Activated CD4-positive, alpha-beta T cell treated with anti-CD3 and anti-CD28 coated beads, Interleukin-2, amount 10 ng/mL, durations not matched to agents 7 days and 5 days (primary cell): ENCODE results near the gene EYA4. TPM values are rescaled to one million over a fixed set of nuclear protein-coding genes. Genes with fewer than 3 reads are reported as not detected.

Experiments
- CTCF ChIA-PET: fragments of 350-600 bp; sonication (Branson Sonifier 250); formaldehyde crosslinking; loops from one replicate; lab custom pipeline; 2021; ENCODE audit warnings: antibody characterized with exemption; lab: Charles Lee
- POLR2A ChIA-PET: fragments of 350-600 bp; sonication (Branson Sonifier 250); formaldehyde crosslinking; loops from one replicate; lab custom pipeline; 2021; ENCODE audit warnings: antibody characterized with exemption; lab: Charles Lee
- DNase-seq: peaks from one replicate; pipeline ENCODE4 v3.0.0-alpha.2; 2020
- H3K27ac Mint-ChIP-seq: one replicate; pipeline ENCODE4 v1.8.0; 2021; ENCODE audit warnings: mild to moderate bottlenecking, moderate library complexity, mixed read lengths
- H3K27me3 Mint-ChIP-seq: one replicate; pipeline ENCODE4 v1.8.0; 2021; ENCODE audit warnings: mixed read lengths
- H3K36me3 Mint-ChIP-seq: one replicate; pipeline ENCODE4 v1.8.0; 2021; ENCODE audit warnings: low read depth, mixed read lengths
- H3K4me1 Mint-ChIP-seq: one replicate; pipeline ENCODE4 v1.8.0; 2021; ENCODE audit warnings: mixed read lengths
- H3K4me3 Mint-ChIP-seq: one replicate; pipeline ENCODE4 v1.8.0; 2021; ENCODE audit warnings: mild to moderate bottlenecking, moderate library complexity, mixed read lengths
- H3K9me3 Mint-ChIP-seq: one replicate; pipeline ENCODE4 v1.8.0; 2021; ENCODE audit warnings: mixed read lengths
- total RNA-seq, 2 experiments: library from RNA; stranded (reverse); gene quantifications; one replicate each; pipeline ENCODE4 v1.2.3, GENCODE V29; 2021

Gene EYA4
- total RNA-seq, 2 experiments from 2014 or later, result not detected

- no peak overlapping the region for H3K4me3 Mint-ChIP-seq
- no peaks in the 10 kb centered on the region for H3K27me3 Mint-ChIP-seq
- ChIA-PET CTCF (no interaction called here), POLR2A (no interaction called here)
- H3K9me3 Mint-ChIP-seq, result no peaks in the 10 kb centered on the region
- no peaks in the 10 kb centered on the region for H3K36me3 Mint-ChIP-seq
- no peak for DNase-seq
- H3K27ac Mint-ChIP-seq, result no peak overlapping the region
- H3K4me1 Mint-ChIP-seq, result no peaks in the 10 kb centered on the region
Observed at GRCh38 chr6:133314947-133315346, 73.8 kb downstream of the EYA4 start.

GRCh38 chr6:133315811-133316210 lies 74.7 kb downstream of the EYA4 start:
- H3K27me3 Mint-ChIP-seq, result no peaks in the 10 kb centered on the region
- ChIA-PET POLR2A (no interaction called here), CTCF (no interaction called here)
- no peaks in the 10 kb centered on the region for H3K9me3 Mint-ChIP-seq
- no peaks in the 10 kb centered on the region for H3K36me3 Mint-ChIP-seq
- H3K4me1 Mint-ChIP-seq, result no peaks in the 10 kb centered on the region
- no peak overlapping the region for H3K4me3 Mint-ChIP-seq
- H3K27ac Mint-ChIP-seq, result no peak overlapping the region
- DNase-seq, result no peak

GRCh38 chr6:133317704-133318103 lies 76.5 kb downstream of the EYA4 start:
- DNase-seq, result no peak
- Mint-ChIP-seq H3K27me3 (no peaks in the 10 kb centered on the region), H3K27ac (no peak overlapping the region), H3K4me1 (no peaks in the 10 kb centered on the region), H3K4me3 (no peak overlapping the region), H3K9me3 (no peaks in the 10 kb centered on the region), H3K36me3 (no peaks in the 10 kb centered on the region)
- ChIA-PET POLR2A (no interaction called here), CTCF (no interaction called here)

- CTCF ChIA-PET, result no interaction called here
- no peaks in the 10 kb centered on the region for H3K36me3 Mint-ChIP-seq
- H3K27ac Mint-ChIP-seq, result no peak overlapping the region
- POLR2A ChIA-PET, result no interaction called here
- H3K4me3 Mint-ChIP-seq, result no peak overlapping the region
- no peaks in the 10 kb centered on the region for H3K4me1 Mint-ChIP-seq
- no peak for DNase-seq
- no peaks in the 10 kb centered on the region for H3K27me3 Mint-ChIP-seq
- no peaks in the 10 kb centered on the region for H3K9me3 Mint-ChIP-seq
Observed at GRCh38 chr6:133326584-133326983, 85.4 kb downstream of the EYA4 start.

GRCh38 chr6:133333852-133334251 lies 92.7 kb downstream of the EYA4 start:
- no peaks in the 10 kb centered on the region for H3K27me3 Mint-ChIP-seq
- no peaks in the 10 kb centered on the region for H3K9me3 Mint-ChIP-seq
- no peak overlapping the region for H3K27ac Mint-ChIP-seq
- no peak overlapping the region for H3K4me3 Mint-ChIP-seq
- H3K4me1 Mint-ChIP-seq, result no peaks in the 10 kb centered on the region
- no peaks in the 10 kb centered on the region for H3K36me3 Mint-ChIP-seq
- ChIA-PET CTCF (no interaction called here), POLR2A (no interaction called here)
- DNase-seq, result no peak

GRCh38 chr6:133337308-133337707 lies 96.2 kb downstream of the EYA4 start:
- ChIA-PET CTCF (no interaction called here), POLR2A (no interaction called here)
- no peak for DNase-seq
- no peak overlapping the region for H3K4me3 Mint-ChIP-seq
- H3K27ac Mint-ChIP-seq, result no peak overlapping the region
- H3K27me3 Mint-ChIP-seq, result no peaks in the 10 kb centered on the region
- H3K36me3 Mint-ChIP-seq, result no peaks in the 10 kb centered on the region
- H3K4me1 Mint-ChIP-seq, result no peaks in the 10 kb centered on the region
- H3K9me3 Mint-ChIP-seq, result no peaks in the 10 kb centered on the region

- Mint-ChIP-seq H3K4me1 (no peaks in the 10 kb centered on the region), H3K27ac (no peak overlapping the region), H3K9me3 (no peaks in the 10 kb centered on the region), H3K36me3 (no peaks in the 10 kb centered on the region), H3K27me3 (no peaks in the 10 kb centered on the region), H3K4me3 (no peak overlapping the region)
- no peak for DNase-seq
- ChIA-PET CTCF (no interaction called here), POLR2A (no interaction called here)
Observed at GRCh38 chr6:133339543-133340384, 98.6 kb downstream of the EYA4 start.

- DNase-seq, result no peak
- Mint-ChIP-seq H3K4me1 (no peaks in the 10 kb centered on the region), H3K27me3 (no peaks in the 10 kb centered on the region), H3K36me3 (no peaks in the 10 kb centered on the region), H3K4me3 (no peak overlapping the region), H3K27ac (no peak overlapping the region), H3K9me3 (no peaks in the 10 kb centered on the region)
- POLR2A ChIA-PET, result no interaction called here
- CTCF ChIA-PET, result no interaction called here
Observed at GRCh38 chr6:133340557-133340956, 99.4 kb downstream of the EYA4 start.

- H3K9me3 Mint-ChIP-seq, result no peaks in the 10 kb centered on the region
- DNase-seq, result no peak
- H3K4me3 Mint-ChIP-seq, result no peak overlapping the region
- H3K4me1 Mint-ChIP-seq, result no peaks in the 10 kb centered on the region
- ChIA-PET CTCF (no interaction called here), POLR2A (no interaction called here)
- H3K27ac Mint-ChIP-seq, result no peak overlapping the region
- H3K36me3 Mint-ChIP-seq, result no peaks in the 10 kb centered on the region
- no peaks in the 10 kb centered on the region for H3K27me3 Mint-ChIP-seq
Observed at GRCh38 chr6:133341607-133342158, 100.5 kb downstream of the EYA4 start.

- H3K4me3 Mint-ChIP-seq, result no peak overlapping the region
Observed at GRCh38 chr6:133343220-133343619, 102.1 kb downstream of the EYA4 start.

GRCh38 chr6:133348846-133349245 lies 107.7 kb downstream of the EYA4 start:
- Mint-ChIP-seq H3K27me3 (no peaks in the 10 kb centered on the region), H3K9me3 (no peaks in the 10 kb centered on the region), H3K4me1 (no peaks in the 10 kb centered on the region), H3K27ac (no peak overlapping the region), H3K36me3 (no peaks in the 10 kb centered on the region), H3K4me3 (no peak overlapping the region)
- CTCF ChIA-PET, result no interaction called here
- POLR2A ChIA-PET, result no interaction called here
- no peak for DNase-seq

More at GRCh38 chr6:133343220-133343619, 102.1 kb downstream of the EYA4 start:
- Mint-ChIP-seq H3K9me3 (no peaks in the 10 kb centered on the region), H3K27me3 (no peaks in the 10 kb centered on the region), H3K4me1 (no peaks in the 10 kb centered on the region), H3K36me3 (no peaks in the 10 kb centered on the region), H3K27ac (no peak overlapping the region)
- no peak for DNase-seq
- ChIA-PET POLR2A (no interaction called here), CTCF (no interaction called here)

GRCh38 chr6:133350928-133351327 lies 109.8 kb downstream of the EYA4 start:
- DNase-seq, result no peak
- Mint-ChIP-seq H3K27me3 (no peaks in the 10 kb centered on the region), H3K4me1 (no peaks in the 10 kb centered on the region), H3K36me3 (no peaks in the 10 kb centered on the region), H3K9me3 (no peaks in the 10 kb centered on the region), H3K4me3 (no peak overlapping the region), H3K27ac (no peak overlapping the region)
- ChIA-PET CTCF (interaction anchor here (0.5 to 0.9 kb wide), 3 partner anchors 53 to 215 kb away, joined by 3 read pairs; no protein-coding TSS in a partner anchor), POLR2A (no interaction called here)

GRCh38 chr6:133352046-133352445 lies 110.9 kb downstream of the EYA4 start:
- POLR2A ChIA-PET, result no interaction called here
- CTCF ChIA-PET, result no interaction called here
- DNase-seq, result no peak
- H3K27me3 Mint-ChIP-seq, result no peaks in the 10 kb centered on the region
- no peak overlapping the region for H3K27ac Mint-ChIP-seq
- H3K9me3 Mint-ChIP-seq, result no peaks in the 10 kb centered on the region
- H3K4me1 Mint-ChIP-seq, result no peaks in the 10 kb centered on the region
- no peaks in the 10 kb centered on the region for H3K36me3 Mint-ChIP-seq
- no peak overlapping the region for H3K4me3 Mint-ChIP-seq
